HG03066 (cell line): Measurements from ENCODE around the gene C8G.

Source experiments
- ATAC-seq: cut with Tn5 transposase; IDR thresholded peaks from one replicate; pipeline ENCODE4 v1.9.1; 2021; ENCODE audit warnings: low read depth; ENCODE audit not compliant: unreplicated experiment

C8G gene

GRCh38 chr9:136920069-136920468 is 25.0 kb upstream of the C8G start:
- ATAC-seq, result no peak

DNA sequence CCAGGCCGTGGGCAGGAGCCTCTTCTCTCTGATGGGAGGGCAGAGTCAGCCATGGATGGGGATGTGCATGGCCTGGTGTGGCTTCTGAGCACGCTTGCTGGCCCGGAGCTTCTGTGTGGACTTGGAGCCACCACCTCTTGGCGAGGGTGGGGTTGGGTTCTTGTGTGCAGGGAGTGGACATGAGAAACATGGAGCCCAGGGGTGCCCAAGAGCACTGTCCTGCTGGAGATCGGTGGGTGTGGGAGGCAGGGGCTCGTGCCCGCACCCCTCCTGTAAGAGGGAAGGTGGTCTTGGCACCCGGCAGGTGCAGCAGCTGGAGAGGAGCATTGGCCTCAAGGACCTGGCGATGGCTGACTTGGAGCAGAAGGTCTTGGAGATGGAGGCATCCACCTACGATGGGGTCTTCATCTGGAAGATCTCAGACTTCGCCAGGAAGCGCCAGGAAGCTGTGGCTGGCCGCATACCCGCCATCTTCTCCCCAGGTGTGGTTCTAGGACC is 24.3 kb upstream of the C8G start:
- ATAC-seq, result no peak

DNA sequence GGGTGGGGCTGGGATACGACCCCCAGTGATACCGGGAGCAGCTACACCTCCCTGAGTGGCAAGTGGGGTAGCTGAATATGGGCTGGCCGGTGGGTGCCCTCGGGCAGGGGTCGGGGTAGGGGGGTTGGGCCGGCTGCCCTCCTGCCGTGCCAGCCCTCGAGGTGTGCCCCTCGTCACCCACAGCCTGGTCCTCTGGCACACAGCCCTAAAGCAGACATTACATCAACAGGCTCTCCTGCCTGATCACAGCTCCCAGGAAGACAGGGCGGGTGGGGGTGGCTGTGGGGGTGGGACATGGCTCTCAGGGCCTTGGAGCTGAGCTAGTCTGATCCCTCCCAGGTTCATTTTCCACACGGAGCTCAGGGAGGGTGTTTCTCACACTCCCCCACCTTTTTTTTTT is 23.7 kb upstream of the C8G start:
- ATAC-seq, result no peak

DNA sequence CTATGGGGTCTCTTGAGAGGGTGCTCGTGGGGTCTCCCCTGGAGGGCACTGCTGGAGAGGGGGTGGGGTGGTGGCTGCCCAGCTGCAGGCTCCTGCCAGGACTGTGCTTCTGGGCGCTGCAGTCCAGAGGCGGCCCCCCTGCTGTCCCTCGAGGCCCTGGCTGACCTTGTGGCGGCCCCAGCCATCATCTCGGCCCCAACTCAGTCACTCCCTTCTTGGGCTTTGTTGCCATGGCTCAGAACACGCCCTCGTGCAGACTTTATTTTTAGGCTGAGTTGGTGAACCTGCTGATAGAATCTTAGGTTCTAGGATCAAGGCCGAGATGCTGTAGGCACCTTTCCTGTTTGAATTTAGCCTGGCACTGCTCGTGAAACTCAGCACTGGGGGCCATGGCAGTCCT is 23.3 kb upstream of the C8G start:
- ATAC-seq, result no peak

DNA sequence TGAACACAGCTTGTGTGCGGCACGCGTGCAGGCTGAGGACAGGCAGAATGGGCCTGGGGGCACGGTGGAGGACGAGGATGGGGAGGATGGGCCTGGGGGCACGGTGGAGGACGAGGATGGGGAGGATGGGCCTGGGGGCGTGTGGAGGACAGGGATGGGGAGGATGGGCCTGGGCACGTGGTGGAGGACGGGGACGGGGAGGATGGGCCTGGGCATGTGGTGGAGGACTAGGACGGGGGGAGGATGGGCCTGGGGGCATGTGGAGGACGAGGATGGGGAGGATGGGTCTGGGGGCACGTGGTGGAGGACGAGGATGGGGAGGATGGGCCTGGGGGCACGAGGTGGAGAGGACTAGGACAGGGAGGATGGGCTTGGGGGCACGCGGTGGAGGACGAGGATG is 22.5 kb upstream of the C8G start:
- no peak for ATAC-seq

- no peak for ATAC-seq
These were observed 21.2 kb upstream of the C8G start for GRCh38 chr9:136923881-136924280.

DNA sequence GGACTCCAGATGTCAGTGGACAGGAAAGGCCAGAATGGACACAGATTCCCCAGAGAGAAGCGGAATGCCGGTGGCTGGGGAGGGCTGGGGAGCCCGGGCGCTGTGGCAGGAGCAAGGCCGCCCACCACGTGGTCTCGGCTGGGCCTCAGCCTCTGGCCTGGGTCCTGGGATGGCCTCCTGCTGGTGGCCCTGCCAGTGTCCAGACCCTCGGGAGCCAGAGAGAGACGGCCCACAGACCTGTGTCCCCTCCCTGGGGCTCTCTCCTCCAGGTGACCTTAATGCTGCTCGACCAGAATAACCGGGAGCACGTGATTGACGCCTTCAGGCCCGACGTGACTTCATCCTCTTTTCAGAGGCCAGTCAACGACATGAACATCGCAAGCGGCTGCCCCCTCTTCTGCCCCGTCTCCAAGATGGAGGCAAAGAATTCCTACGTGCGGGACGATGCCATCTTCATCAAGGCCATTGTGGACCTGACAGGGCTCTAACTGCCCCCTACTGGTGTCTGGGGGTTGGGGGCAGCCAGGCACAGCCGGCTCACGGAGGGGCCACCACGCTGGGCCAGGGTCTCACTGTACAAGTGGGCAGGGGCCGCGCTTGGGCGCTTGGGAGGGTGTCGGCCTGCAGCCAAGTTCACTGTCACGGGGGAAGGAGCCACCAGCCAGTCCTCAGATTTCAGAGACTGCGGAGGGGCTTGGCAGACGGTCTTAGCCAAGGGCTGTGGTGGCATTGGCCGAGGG is 19.5 kb upstream of the C8G start:
- ATAC-seq, result no peak

GRCh38 chr9:136926154-136926704 is 18.8 kb upstream of the C8G start:
- no peak for ATAC-seq

DNA sequence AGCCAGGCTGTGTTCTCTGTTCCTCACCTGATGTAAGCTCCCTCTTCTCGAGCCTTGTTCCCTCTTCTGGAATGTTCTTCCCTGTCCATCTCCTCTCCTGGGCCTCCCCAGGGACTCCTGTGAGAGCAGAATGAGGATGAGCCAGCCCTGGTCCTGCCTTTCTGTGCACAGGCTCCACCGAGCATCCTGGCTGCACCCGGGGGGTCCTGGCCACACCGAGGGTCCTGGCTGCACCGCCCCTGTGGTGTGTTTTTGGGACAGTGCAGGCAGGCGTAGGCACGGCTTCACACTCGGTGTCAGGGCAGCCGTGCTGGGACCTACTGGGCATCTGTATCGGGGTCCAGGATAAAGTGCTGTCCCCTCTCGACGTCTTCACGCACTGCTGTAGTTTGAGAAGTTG is 18.3 kb upstream of the C8G start:
- no peak for ATAC-seq

- no peak for ATAC-seq
These were observed 17.4 kb upstream of the C8G start for GRCh38 chr9:136927343-136928271.

DNA sequence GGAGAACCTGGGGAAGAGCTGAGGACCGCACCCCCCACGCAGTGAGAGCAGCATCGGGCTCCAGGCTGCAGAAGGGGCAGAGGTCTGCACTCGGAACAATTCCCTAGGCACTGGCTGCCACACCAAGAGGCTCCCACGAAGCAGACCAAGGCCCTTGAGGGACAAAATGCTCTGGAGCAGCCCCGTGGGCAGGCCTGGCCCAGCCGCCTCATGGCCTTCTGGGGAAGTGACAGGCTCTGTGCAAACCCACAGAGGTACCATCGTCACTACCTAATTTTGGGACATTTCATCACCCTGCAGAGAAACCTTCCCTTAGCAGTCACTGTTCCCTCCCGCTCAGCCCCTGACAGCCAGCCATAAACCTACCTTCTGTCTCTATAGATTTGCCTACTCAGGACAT is 16.5 kb upstream of the C8G start:
- no peak for ATAC-seq

GRCh38 chr9:136930014-136930413 is 15.0 kb upstream of the C8G start:
- ATAC-seq, result no peak

- ATAC-seq, result no peak
These were observed 13.4 kb upstream of the C8G start for GRCh38 chr9:136931611-136932130.

DNA sequence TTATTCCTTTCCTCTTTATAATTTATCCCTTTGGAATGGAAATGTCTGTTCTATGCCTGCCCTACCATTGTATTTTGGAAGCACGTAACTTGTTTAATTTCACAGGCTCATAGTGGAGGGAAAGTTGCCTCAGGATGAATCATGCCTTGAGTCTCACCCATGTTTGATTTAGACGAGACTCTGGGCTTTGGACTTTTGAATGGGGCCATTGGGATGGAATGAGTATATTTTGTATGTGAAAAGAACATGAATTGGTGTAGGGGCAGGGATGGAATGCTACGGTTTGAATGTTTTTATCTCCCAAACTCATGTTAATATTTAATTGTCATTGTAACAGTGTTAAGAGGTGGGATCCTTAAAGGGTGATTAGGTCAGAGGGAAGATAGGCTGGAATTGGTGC is 10.8 kb upstream of the C8G start:
- ATAC-seq, result no peak

- ATAC-seq, result no peak
These were observed 9.4 kb upstream of the C8G start for GRCh38 chr9:136935651-136936050.

DNA sequence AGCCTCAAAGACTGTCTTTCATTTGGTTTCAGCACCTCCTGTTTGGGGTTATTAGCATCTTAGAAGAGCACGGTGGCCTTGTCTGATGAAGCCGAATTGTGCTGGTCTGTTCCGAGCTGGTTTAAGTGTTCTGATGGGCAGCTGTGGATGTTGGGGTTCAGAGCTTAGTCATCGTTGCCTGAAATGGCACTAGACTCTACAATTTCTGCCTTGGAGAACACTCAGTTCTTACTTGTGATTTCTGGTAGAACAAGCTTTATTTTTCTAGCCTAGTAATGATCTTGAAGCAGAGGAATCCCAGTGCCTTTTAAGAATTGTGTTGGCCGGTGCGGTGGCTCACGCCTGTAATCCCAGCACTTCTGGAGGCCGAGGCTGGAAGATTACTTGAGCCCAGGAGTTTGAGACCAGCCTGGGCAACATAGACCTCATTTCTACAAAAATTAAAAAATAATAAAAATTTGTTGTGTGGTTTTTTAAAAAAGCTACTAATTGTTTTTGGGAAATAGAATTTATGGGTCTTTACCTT is 8.3 kb upstream of the C8G start:
- no peak for ATAC-seq

- no peak for ATAC-seq
These were observed 7.6 kb upstream of the C8G start for GRCh38 chr9:136937186-136938001.

DNA sequence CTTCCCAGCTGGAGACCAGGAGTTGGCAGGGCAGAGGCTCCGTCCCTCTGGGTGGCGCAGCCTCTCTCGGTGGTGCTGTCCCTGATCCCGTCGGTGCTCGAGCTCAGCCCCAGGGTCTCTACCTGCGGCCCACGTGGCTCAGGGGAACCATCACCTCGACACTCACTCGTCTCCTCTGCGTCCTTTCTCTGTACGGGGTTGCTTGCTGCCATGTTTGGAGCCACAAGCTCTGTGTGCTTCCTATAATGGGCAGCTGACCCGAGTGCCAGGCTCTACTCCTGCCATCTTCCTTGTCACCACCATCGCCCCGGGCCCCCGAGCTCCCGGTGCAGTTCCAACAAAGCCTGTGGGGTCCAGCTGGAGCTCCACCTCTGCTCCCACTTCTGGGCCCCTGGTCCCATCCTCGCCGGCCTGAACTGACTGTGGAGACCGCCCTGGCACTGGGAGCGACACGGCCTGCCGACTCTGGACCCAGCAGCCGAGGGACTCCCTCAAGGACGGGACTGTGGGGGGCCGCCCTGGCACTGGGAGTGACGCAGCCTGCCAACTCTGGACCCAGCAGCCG is 5.5 kb upstream of the C8G start:
- ATAC-seq, result no peak

- no peak for ATAC-seq
These were observed 5.0 kb upstream of the C8G start for GRCh38 chr9:136939996-136940525.
